SK-N-SH treated with all-trans-retinoic acid at 6 μM for 48 hours (cell line): ENCODE measurements around the gene TGDS.

Experiments used
- ATAC-seq: fragments of 200-7000 bp; cut with Tn5 transposase; 3 replicates; pipeline ENCODE4 v1.9.1; 2020; ENCODE audit warnings: mild to moderate bottlenecking, moderate library complexity
- ARNTL ChIP-seq: fragments of 450-650 bp; formaldehyde crosslinking; IDR thresholded peaks from 2 replicates; pipeline ENCODE4 v1.5.0; 2020; ENCODE audit warnings: low read depth, mild to moderate bottlenecking, moderate library complexity, borderline replicate concordance
- BACH2 ChIP-seq: fragments of 250-450 bp; sonication (Bioruptor Pico); IDR thresholded peaks from 2 replicates; pipeline ENCODE4 v1.9.0; 2021; ENCODE audit warnings: mild to moderate bottlenecking, borderline replicate concordance
- CREB5 ChIP-seq: fragments of 250-450 bp; sonication (Bioruptor Pico); IDR thresholded peaks from 2 replicates; pipeline ENCODE4 v1.5.1; 2020; ENCODE audit warnings: low read depth, mild to moderate bottlenecking, moderate library complexity
- CSRNP3 ChIP-seq: fragments of 250-450 bp; sonication (Bioruptor Pico); IDR thresholded peaks from 2 replicates; pipeline ENCODE4 v1.5.1; 2021; ENCODE audit warnings: mild to moderate bottlenecking, moderate library complexity
- ESRRG ChIP-seq: fragments of 250-450 bp; sonication (Bioruptor Pico); IDR thresholded peaks from 2 replicates; pipeline ENCODE4 v1.6.1; 2021; ENCODE audit warnings: mild to moderate bottlenecking
- ISL1 ChIP-seq: fragments of 250-450 bp; sonication (Bioruptor Pico); IDR thresholded peaks from 2 replicates; pipeline ENCODE4 v2.1.2; 2022; ENCODE audit warnings: mild to moderate bottlenecking, moderate library complexity
- OSR1 ChIP-seq: fragments of 250-450 bp; sonication (Bioruptor Pico); IDR thresholded peaks from 2 replicates; pipeline ENCODE4 v1.8.0; 2022; ENCODE audit warnings: moderate library complexity, mild to moderate bottlenecking, inconsistent platforms
- PATZ1 ChIP-seq: fragments of 250-450 bp; sonication (Bioruptor Pico); IDR thresholded peaks from 2 replicates; pipeline ENCODE4 v1.8.0; 2020; ENCODE audit warnings: mild to moderate bottlenecking, moderate library complexity, borderline replicate concordance
- POU6F1 ChIP-seq: fragments of 250-450 bp; sonication (Bioruptor Pico); IDR thresholded peaks from 2 replicates; pipeline ENCODE4 v1.8.0; 2021; ENCODE audit warnings: low read depth, mild to moderate bottlenecking, moderate library complexity, borderline replicate concordance
- PPARA ChIP-seq: fragments of 250-450 bp; sonication (Bioruptor Pico); IDR thresholded peaks from 2 replicates; pipeline ENCODE4 v1.5.0; 2020; ENCODE audit warnings: mild to moderate bottlenecking, borderline replicate concordance
- RARB ChIP-seq: fragments of 250-450 bp; sonication (Bioruptor Pico); IDR thresholded peaks from 2 replicates; pipeline ENCODE4 v1.8.0; 2021; ENCODE audit warnings: mild to moderate bottlenecking, moderate library complexity
- SNAI2 ChIP-seq: fragments of 250-450 bp; sonication (Bioruptor Pico); IDR thresholded peaks from 2 replicates; pipeline ENCODE4 v1.5.0; 2020; ENCODE audit warnings: mild to moderate bottlenecking, moderate library complexity
- TCF4 ChIP-seq: fragments of 250-450 bp; sonication (Bioruptor Pico); IDR thresholded peaks from 2 replicates; pipeline ENCODE4 v1.8.0; 2021; ENCODE audit warnings: mild to moderate bottlenecking, moderate library complexity, borderline replicate concordance
- TOX ChIP-seq: fragments of 250-450 bp; sonication (Bioruptor Pico); IDR thresholded peaks from 2 replicates; pipeline ENCODE4 v1.8.0; 2021; ENCODE audit warnings: mild to moderate bottlenecking, moderate library complexity, borderline replicate concordance
- TSHZ2 ChIP-seq: fragments of 250-450 bp; sonication (Bioruptor Pico); IDR thresholded peaks from 2 replicates; pipeline ENCODE4 v1.5.0; 2020; ENCODE audit warnings: mild to moderate bottlenecking, moderate library complexity
- ZC3H10 ChIP-seq: fragments of 250-450 bp; sonication (Bioruptor Pico); IDR thresholded peaks from 2 replicates; pipeline ENCODE4 v1.5.1; 2021; ENCODE audit warnings: mild to moderate bottlenecking, moderate library complexity
- ZFP3 ChIP-seq: fragments of 250-450 bp; sonication (Bioruptor Pico); IDR thresholded peaks from 2 replicates; pipeline ENCODE4 v1.5.0; 2020; ENCODE audit warnings: mild to moderate bottlenecking, moderate library complexity
- ZFP30 ChIP-seq: fragments of 450-650 bp; formaldehyde crosslinking; IDR thresholded peaks from 2 replicates; pipeline ENCODE4 v1.5.0; 2022; ENCODE audit warnings: mild to moderate bottlenecking, moderate library complexity
- ZNF70 ChIP-seq: fragments of 450-650 bp; formaldehyde crosslinking; IDR thresholded peaks from 2 replicates; pipeline ENCODE4 v1.5.0; 2020; ENCODE audit warnings: mild to moderate bottlenecking, moderate library complexity
- ZNF8 ChIP-seq: fragments of 450-650 bp; formaldehyde crosslinking; IDR thresholded peaks from 2 replicates; pipeline ENCODE4 v1.5.0; 2020; ENCODE audit warnings: mild to moderate bottlenecking, moderate library complexity

Gene TGDS

GRCh38 chr13:94556621-94557020 lies 39.3 kb downstream of the TGDS start:
- ATAC-seq, result no peak
- no peak for TF ChIP-seq ARNTL
- no peak for TF ChIP-seq TSHZ2 (CRISPR knock-in tag)
- no peak for TF ChIP-seq PPARA (CRISPR knock-in tag)
- TF ChIP-seq ISL1 (CRISPR knock-in tag), result no peak
- no peak for TF ChIP-seq TCF4 (CRISPR knock-in tag)
- no peak for TF ChIP-seq PATZ1 (CRISPR knock-in tag)
- no peak for TF ChIP-seq ZC3H10 (CRISPR knock-in tag)
- TF ChIP-seq ZNF70 (CRISPR knock-in tag), result no peak
- TF ChIP-seq BACH2, result no peak
- no peak for TF ChIP-seq CREB5 (CRISPR knock-in tag)
- TF ChIP-seq POU6F1 (CRISPR knock-in tag), result no peak
- TF ChIP-seq ZNF8, result no peak
- TF ChIP-seq CSRNP3 (CRISPR knock-in tag), result no peak
- TF ChIP-seq, all 23 proteins: peak for 0

GRCh38 chr13:94556041-94556440 lies 39.9 kb downstream of the TGDS start:
- ATAC-seq, result no peak
- TF ChIP-seq CREB5 (CRISPR knock-in tag) (no peak), ISL1 (CRISPR knock-in tag) (no peak), BACH2 (no peak), ZC3H10 (CRISPR knock-in tag) (no peak), TSHZ2 (CRISPR knock-in tag) (no peak), SNAI2 (no peak), TOX (no peak), ZFP30 (CRISPR knock-in tag) (no peak), PPARA (CRISPR knock-in tag) (no peak), ESRRG (CRISPR knock-in tag) (no peak), ZFP3 (CRISPR knock-in tag) (no peak), ZNF70 (CRISPR knock-in tag) (no peak), RARB (CRISPR knock-in tag) (no peak), TCF4 (CRISPR knock-in tag) (no peak), OSR1 (no peak), POU6F1 (CRISPR knock-in tag) (no peak), CSRNP3 (CRISPR knock-in tag) (no peak), ARNTL (no peak)
